HL-60/S4 treated with phorbol 12-myristate 13-acetate at 8.2 ng/mL for 4 days and 3 days (cell line): ENCODE results near the gene SCAMP1.
"Not testable (repeated sequence)": the region's sequence is repeated elsewhere in the genome, so short reads cannot be mapped to it uniquely, and the experiment has no call there.

ENCODE experiments used
- in situ Hi-C: fragments of 300-500 bp; cut with MboI; formaldehyde crosslinking; loops from 2 replicates; pipeline ENCODE4 v1.15.0; 2022; ENCODE audit warnings: low sequenced_read_pairs

Gene SCAMP1, protein sequence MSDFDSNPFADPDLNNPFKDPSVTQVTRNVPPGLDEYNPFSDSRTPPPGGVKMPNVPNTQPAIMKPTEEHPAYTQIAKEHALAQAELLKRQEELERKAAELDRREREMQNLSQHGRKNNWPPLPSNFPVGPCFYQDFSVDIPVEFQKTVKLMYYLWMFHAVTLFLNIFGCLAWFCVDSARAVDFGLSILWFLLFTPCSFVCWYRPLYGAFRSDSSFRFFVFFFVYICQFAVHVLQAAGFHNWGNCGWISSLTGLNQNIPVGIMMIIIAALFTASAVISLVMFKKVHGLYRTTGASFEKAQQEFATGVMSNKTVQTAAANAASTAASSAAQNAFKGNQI

GRCh38 chr5:78359831-78360673 is at the start of gene SCAMP1:
TSS of gene SCAMP1 (plus strand) at chr5:78360617. CDS start at chr5:78360672, 55 bp downstream.
- in situ Hi-C loops = no loop called here

- in situ Hi-C loops = no loop called here
Measured at GRCh38 chr5:78317515-78317914, 42.9 kb upstream of the SCAMP1 start.

DNA sequence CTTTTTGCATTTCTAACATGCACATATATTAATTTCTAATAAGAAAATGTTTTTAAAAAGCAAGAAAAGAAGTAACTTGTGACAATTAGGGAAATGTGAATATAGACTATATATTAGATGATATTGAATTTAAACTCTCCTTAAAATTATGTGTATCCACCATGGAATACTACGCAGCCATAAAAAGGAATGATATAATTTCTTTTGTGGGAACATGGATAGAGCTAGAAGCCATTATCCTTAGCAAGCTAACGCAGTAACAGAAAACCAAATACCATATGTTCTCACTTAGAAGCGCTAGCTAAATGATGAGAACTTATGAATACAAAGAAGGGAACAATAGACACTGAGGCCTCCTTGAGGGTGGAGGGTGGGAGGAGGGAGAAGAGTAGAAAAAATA is 42.1 kb upstream of the SCAMP1 start:
- in situ Hi-C loops = no loop called here

DNA sequence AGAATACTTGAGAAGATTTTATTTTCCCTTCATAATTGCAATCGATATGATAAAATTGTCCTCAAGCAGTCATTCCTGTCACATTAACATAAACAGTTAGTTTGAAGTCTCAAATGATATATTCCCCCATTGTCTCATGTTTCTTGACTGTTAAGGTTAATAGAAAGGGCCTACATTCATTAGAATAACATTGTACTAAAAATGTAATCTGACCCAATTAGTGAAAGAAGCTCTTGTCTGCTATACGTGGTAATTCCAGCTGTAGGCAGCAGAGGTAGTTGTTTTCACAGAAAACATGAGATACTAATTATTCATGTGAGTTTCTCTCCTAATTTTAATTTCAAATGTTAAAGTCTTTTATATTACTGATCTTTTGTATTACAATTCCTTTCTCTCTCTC is 40.0 kb upstream of the SCAMP1 start:
- in situ Hi-C loops = no loop called here

DNA sequence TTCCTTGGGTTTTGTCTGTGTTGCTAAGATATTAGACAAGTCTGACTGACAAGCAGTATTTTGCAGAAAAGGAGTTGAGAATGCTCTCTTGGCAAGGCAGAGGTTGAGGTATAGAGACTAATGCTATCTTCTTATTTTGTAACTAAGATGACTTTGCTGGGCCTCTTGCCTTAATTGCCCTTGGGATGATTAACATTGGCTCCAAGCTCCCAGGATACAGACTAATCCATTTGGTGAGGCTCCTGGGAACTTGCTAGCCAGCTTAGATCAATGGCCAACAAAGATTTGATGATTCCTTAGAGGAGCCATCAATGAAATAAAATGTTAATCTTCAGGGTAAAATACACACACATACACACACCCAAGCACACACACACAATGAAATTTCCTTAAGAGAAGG is 37.2 kb upstream of the SCAMP1 start:
- in situ Hi-C loops = no loop called here

GRCh38 chr5:78326930-78327329 is 33.5 kb upstream of the SCAMP1 start:
- in situ Hi-C loops = no loop called here

DNA sequence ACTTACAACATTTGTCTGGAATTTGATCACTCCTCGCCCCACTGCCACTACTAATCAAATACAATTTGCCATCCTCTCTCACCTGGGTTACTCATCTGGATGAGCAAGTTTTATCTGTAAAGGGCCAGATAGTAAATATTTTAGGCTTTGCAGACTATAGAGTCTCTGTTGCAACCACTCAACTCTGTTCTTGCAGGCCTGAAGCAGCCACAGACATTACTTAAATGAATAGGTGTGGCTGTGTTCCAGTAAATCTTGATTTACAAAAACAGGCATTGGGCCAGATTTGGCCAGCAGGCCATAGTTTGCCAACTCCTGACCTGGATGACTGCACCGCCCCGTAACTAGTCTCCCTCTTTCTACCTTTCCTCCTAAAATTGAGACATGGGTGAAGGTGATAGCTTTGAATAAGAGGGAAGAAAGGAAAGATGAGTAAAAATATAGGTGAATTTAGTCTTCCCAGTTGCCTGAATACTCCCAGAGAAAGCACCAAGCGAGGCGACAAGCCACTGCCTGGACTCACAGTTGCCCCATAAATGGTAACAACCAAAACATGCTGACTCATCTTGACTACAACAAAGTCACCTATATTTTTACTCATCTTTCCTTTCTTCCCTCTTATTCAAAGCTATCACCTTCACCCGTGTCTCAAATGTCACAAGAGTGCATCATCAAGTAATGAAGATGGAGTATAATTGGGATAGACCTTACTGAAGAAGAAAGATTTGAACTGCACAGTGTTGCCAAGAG is 32.5 kb upstream of the SCAMP1 start:
- in situ Hi-C loops = no loop called here

DNA sequence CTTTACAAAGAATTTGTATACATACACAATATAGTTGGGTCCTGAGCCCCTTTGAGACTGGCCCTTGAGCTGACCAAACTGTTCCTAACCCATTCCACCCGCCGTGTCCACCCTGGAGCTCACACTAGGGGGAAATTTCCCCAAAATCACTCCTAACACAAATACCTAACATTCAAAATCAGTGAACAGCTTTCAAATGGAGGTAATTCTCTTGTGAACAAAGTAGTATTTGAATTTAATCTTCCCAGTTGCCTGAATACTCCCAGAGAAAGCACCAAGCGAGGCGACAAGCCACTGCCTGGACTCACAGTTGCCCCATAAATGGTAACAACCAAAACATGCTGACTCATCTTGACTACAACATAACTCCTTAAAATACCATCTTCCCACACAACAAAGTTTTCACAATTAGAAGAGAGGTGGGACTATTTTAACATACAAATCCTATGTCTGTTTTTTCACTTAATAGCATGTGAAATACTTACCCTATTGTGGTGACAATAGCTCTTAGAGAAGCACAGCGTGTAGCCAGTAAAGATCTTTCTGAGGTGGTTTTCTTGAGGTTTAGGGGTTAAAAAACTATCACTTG is 31.7 kb upstream of the SCAMP1 start:
- in situ Hi-C loops = no loop called here

GRCh38 chr5:78331523-78332080 is 28.8 kb upstream of the SCAMP1 start:
- in situ Hi-C loops = no loop called here

- in situ Hi-C loops = no loop called here
Measured at GRCh38 chr5:78334811-78335210, 25.6 kb upstream of the SCAMP1 start.

DNA sequence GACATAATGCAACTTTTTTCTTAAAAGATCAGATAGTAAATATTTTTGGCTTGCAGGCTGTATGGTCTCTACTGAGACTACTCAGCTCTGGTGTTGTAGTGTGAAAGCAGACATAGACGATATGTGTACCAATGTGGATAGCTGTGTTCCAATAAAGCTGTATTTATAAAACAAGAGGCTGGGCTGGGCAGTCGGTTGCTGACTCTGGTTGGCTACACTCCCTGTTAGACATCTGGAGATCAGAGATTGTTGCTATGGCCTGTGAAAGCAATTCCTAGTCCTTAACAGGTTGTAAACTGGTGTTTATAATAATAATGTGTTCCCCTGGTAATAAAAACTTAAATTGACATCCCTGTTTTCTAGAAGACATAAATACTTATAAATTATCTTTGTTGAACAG is 24.4 kb upstream of the SCAMP1 start:
- in situ Hi-C loops = no loop called here

DNA sequence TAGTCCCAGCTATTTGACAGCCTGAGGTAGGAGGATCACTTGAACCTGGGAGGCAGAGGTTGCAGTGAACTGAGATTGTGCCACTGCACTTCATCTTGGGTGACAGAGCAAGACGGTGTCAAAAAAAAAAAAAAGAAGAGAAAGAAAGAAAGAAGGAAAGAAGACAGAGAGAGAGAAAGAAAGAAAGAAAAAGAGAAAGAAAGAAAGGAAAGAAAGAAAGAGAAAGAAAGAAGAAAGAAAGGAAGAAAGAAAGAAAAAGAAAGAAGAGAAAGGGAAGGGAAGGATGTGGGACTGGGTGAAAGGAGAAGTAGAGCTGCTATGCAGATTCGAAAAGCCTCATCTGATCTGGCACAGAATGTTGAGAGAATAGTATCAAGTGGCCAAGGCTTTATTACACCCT is 23.7 kb upstream of the SCAMP1 start:
- in situ Hi-C loops = no loop called here

- in situ Hi-C loops = no loop called here
Measured at GRCh38 chr5:78339617-78340436, 20.6 kb upstream of the SCAMP1 start.

GRCh38 chr5:78341440-78341839 is 19.0 kb upstream of the SCAMP1 start:
- in situ Hi-C loops = no loop called here

DNA sequence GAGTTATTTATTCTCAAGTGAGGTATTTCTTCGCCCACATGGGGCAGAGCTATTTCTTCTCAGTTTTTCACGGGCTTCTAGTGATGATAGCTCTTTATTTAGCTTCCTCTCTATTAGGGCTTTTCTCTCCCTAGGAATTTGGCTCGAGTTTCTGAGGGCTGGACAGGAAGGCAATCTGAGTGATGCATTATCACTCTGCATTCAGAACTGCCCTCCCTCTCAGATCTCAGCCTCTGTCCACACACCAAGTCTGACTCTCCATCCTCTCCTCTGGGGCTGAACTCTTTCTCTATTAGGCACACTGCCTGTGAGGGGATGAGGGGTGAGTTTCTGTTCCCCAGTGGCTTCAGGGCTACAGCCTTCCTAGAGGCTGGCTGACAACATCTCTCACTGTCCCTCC is 14.9 kb upstream of the SCAMP1 start:
- in situ Hi-C loops = no loop called here

- in situ Hi-C loops = no loop called here
Measured at GRCh38 chr5:78353520-78353919, 6.9 kb upstream of the SCAMP1 start.

GRCh38 chr5:78354066-78354670 is 6.2 kb upstream of the SCAMP1 start:
- in situ Hi-C loops = no loop called here

GRCh38 chr5:78355561-78355960 is 4.9 kb upstream of the SCAMP1 start:
- in situ Hi-C loops = no loop called here

GRCh38 chr5:78359455-78359830 is 974 bp upstream of the SCAMP1 start:
- in situ Hi-C loops = not testable (repeated sequence)

GRCh38 chr5:78360674-78360923 is 182 bp downstream of the SCAMP1 start:
- in situ Hi-C loops = no loop called here
